Measurements from ENCODE around the gene SMARCA2.

The SMARCA2 gene

GRCh38 chr9:2014696-2015580, at the start of gene SMARCA2:
TSS of gene SMARCA2 (plus strand) at chr9:2015347. CDS start at chr9:2029023, 13,676 bp downstream.
- DNase-seq (ENCODE audit: low spot score), result peak; percentile 98

- no peak for DNase-seq (ENCODE audit: low spot score)
Observed at GRCh38 chr9:1966725-1967366, 48.3 kb upstream of the SMARCA2 start.

GRCh38 chr9:1969160-1969559, 46.0 kb upstream of the SMARCA2 start:
- DNase-seq (ENCODE audit: low spot score), result no peak

- no peak for DNase-seq (ENCODE audit: low spot score)
Observed at GRCh38 chr9:1969898-1970297, 45.2 kb upstream of the SMARCA2 start.

- no peak for DNase-seq (ENCODE audit: low spot score)
Observed at GRCh38 chr9:1972672-1973071, 42.5 kb upstream of the SMARCA2 start.

GRCh38 chr9:1977026-1977425, 38.1 kb upstream of the SMARCA2 start:
- no peak for DNase-seq (ENCODE audit: low spot score)

- no peak for DNase-seq (ENCODE audit: low spot score)
Observed at GRCh38 chr9:1978941-1979340, 36.2 kb upstream of the SMARCA2 start.

- no peak for DNase-seq (ENCODE audit: low spot score)
Observed at GRCh38 chr9:1979741-1980367, 35.3 kb upstream of the SMARCA2 start.

- DNase-seq (ENCODE audit: low spot score), result no peak
Observed at GRCh38 chr9:1980387-1980786, 34.8 kb upstream of the SMARCA2 start.

- DNase-seq (ENCODE audit: low spot score), result no peak
Observed at GRCh38 chr9:1982074-1982473, 33.1 kb upstream of the SMARCA2 start.

GRCh38 chr9:1986341-1986740, 28.8 kb upstream of the SMARCA2 start:
- no peak for DNase-seq (ENCODE audit: low spot score)

GRCh38 chr9:1989500-1989899, 25.6 kb upstream of the SMARCA2 start:
- DNase-seq (ENCODE audit: low spot score), result no peak

GRCh38 chr9:1994180-1994579, 21.0 kb upstream of the SMARCA2 start:
- DNase-seq (ENCODE audit: low spot score), result no peak

- no peak for DNase-seq (ENCODE audit: low spot score)
Observed at GRCh38 chr9:1995084-1995483, 20.1 kb upstream of the SMARCA2 start.

GRCh38 chr9:1996156-1996555, 19.0 kb upstream of the SMARCA2 start:
- no peak for DNase-seq (ENCODE audit: low spot score)

GRCh38 chr9:1997646-1998045, 17.5 kb upstream of the SMARCA2 start:
- DNase-seq (ENCODE audit: low spot score), result no peak

- DNase-seq (ENCODE audit: low spot score), result no peak
Observed at GRCh38 chr9:1998111-1998510, 17.0 kb upstream of the SMARCA2 start.

GRCh38 chr9:2000314-2000713, 14.8 kb upstream of the SMARCA2 start:
- DNase-seq (ENCODE audit: low spot score), result no peak

- DNase-seq (ENCODE audit: low spot score), result no peak
Observed at GRCh38 chr9:2008372-2008771, 6.8 kb upstream of the SMARCA2 start.

- DNase-seq (ENCODE audit: low spot score), result no peak
Observed at GRCh38 chr9:2012347-2012746, 2.8 kb upstream of the SMARCA2 start.

GRCh38 chr9:2013743-2014475, 1.2 kb upstream of the SMARCA2 start:
- peak; percentile 21 for DNase-seq (ENCODE audit: low spot score)

All from putamen (tissue), 1 donor.